HEK293T (cell line): Measurements from ENCODE around the gene FAM168B.

ENCODE experiments used
- ARNT ChIP-seq: fragments of 450-650 bp; IDR thresholded peaks from 2 replicates; pipeline ENCODE4 v1.6.1; 2017; ENCODE audit warnings: mild to moderate bottlenecking
- BHLHE40 ChIP-seq: fragments of 450-650 bp; IDR thresholded peaks from 2 replicates; pipeline ENCODE4 v1.6.1; 2016; ENCODE audit warnings: mild to moderate bottlenecking, moderate library complexity, borderline replicate concordance
- FOXA1 ChIP-seq: fragments of 450-650 bp; IDR thresholded peaks from 2 replicates; pipeline ENCODE4 v1.6.1; 2016; ENCODE audit warnings: mild to moderate bottlenecking
- FOXM1 ChIP-seq: fragments of 450-650 bp; IDR thresholded peaks from 2 replicates; pipeline ENCODE4 v1.6.1; 2017; ENCODE audit warnings: mild to moderate bottlenecking, borderline replicate concordance
- L3MBTL2 ChIP-seq: fragments of 450-650 bp; conservative IDR thresholded peaks from 2 replicates; pipeline ENCODE4 v1.6.1; 2016; ENCODE audit warnings: mild to moderate bottlenecking
- LEF1 ChIP-seq: fragments of 450-650 bp; IDR thresholded peaks from 2 replicates; pipeline ENCODE4 v1.6.1; 2017; ENCODE audit warnings: mild to moderate bottlenecking, borderline replicate concordance
- SP1 ChIP-seq: fragments of 450-650 bp; IDR thresholded peaks from 2 replicates; pipeline ENCODE4 v1.6.1; 2017
- TARDBP ChIP-seq: fragments of 450-650 bp; IDR thresholded peaks from 2 replicates; pipeline ENCODE4 v1.6.1; 2016
- TF ChIP-seq, protein P1 (sequence below): fragments of 450-650 bp; IDR thresholded peaks from 2 replicates; pipeline ENCODE4 v1.6.1; 2016

DNA sequence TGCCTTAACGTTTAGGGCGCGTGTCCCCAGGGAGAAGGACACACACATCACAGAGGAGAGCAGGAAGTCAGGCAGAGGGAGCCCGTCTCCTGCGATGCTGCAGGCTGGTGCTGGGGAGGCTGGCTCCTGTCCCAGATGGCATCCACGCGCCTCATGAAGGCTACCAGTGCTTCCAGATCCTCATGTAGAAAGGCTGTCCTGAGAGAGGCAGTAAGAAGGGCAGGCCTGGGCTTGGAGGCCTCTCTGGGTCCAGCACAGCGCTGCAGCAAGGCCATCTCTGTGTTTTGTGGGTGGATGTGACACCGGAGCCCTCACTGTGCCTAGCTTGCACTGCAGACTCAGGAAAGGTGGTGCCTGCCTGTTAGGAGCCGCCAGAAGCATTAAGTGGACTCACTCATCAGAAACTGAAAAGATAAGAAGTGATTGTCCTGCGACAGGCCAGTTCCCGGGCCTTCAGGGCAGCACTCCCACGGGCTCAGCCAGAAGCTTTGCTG, 62.7 kb downstream of the FAM168B start:
- TF ChIP-seq FOXA1 (no peak), ARNT (no peak), TARDBP (no peak), SP1 (no peak), BHLHE40 (no peak), LEF1 (no peak), FOXM1 (no peak), L3MBTL2 (no peak)
- TF ChIP-seq, protein P1, sequence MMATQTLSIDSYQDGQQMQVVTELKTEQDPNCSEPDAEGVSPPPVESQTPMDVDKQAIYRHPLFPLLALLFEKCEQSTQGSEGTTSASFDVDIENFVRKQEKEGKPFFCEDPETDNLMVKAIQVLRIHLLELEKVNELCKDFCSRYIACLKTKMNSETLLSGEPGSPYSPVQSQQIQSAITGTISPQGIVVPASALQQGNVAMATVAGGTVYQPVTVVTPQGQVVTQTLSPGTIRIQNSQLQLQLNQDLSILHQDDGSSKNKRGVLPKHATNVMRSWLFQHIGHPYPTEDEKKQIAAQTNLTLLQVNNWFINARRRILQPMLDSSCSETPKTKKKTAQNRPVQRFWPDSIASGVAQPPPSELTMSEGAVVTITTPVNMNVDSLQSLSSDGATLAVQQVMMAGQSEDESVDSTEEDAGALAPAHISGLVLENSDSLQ, result no peak
